ENCODE data around the gene ADAMTSL5. TPM values are rescaled to one million over a fixed set of nuclear protein-coding genes. Genes with fewer than 3 reads are reported as not detected.

The ADAMTSL5 gene
- total RNA-seq, 2 donors from 2014 or later = 4.1 to 4.8 TPM

DNA sequence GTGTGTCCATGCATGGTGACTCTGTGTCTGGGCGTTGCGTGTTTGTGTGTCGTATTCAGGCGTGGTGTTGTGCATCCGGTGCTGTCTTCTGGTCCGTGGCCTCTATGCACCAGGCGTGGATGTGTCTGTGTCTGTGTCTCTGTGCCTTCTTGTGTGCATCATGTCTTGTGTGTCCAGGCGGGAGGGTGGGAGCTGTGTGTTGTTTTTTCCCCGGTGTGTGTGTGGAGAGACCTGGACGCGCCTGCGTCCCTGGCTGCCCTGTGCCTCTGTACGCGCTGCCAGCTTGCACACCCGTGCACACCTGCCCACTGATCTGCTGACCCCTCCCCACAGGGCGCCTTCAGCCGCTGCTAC lies 12.1 kb upstream of the ADAMTSL5 start:
- peaks cover 3% of the 10 kb centered on the region for H3K4me1 Mint-ChIP-seq
- WGBS, 2 experiments (ENCODE audit: insufficient coverage in 1 of 2, insufficient read length in 1 of 2) = 79 to 85% methylated on average over 9 to 17 of the region's 17 CpGs
- H3K4me3 Mint-ChIP-seq = peak overlapping the region; percentile 49

GRCh38 chr19:1524287-1524971 lies 11.6 kb upstream of the ADAMTSL5 start:
- Mint-ChIP-seq H3K36me3 (ENCODE audit: low read depth) (no peaks in the 10 kb centered on the region), H3K9me3 (no peaks in the 10 kb centered on the region), H3K27me3 (ENCODE audit: insufficient read depth) (peaks cover 64% of the 10 kb centered on the region), H3K27ac (no peak overlapping the region), H3K4me1 (peaks cover 3% of the 10 kb centered on the region), H3K4me3 (peak overlapping the region; percentile 49)
- Histone ChIP-seq H3K9me3 (ENCODE audit: control insufficient read depth, low read length) (no peaks in the 10 kb centered on the region), H3K4me1 (ENCODE audit: control insufficient read depth, insufficient read depth, low read length) (no peaks in the 10 kb centered on the region), H3K36me3 (ENCODE audit: control insufficient read depth, insufficient read depth, low read length) (no peaks in the 10 kb centered on the region), H3K27ac (ENCODE audit: low read depth, low read length) (no peak overlapping the region), H3K9ac (ENCODE audit: extremely low read depth, low read length, poor library complexity, severe bottlenecking) (no peak overlapping the region), H3K27me3 (ENCODE audit: control insufficient read depth, insufficient read depth, low read length, poor library complexity, severe bottlenecking) (peaks cover 49% of the 10 kb centered on the region), H3K4me3 (ENCODE audit: low read length) (no peak overlapping the region)
- DNase-seq = no peak
- no peak for TF ChIP-seq CTCF (conservative IDR thresholded peaks at IDR 0.05)
- WGBS, 2 experiments (ENCODE audit: insufficient coverage in 1 of 2, insufficient read length in 1 of 2) = 11 to 21% methylated on average over 11 to 49 of the region's 49 CpGs

More for the DNA sequence above, 12.1 kb upstream of the ADAMTSL5 start:
- Histone ChIP-seq H3K9me3 (ENCODE audit: control insufficient read depth, low read length) (no peaks in the 10 kb centered on the region), H3K4me3 (ENCODE audit: low read length) (no peak overlapping the region), H3K4me1 (ENCODE audit: control insufficient read depth, insufficient read depth, low read length) (no peaks in the 10 kb centered on the region), H3K9ac (ENCODE audit: extremely low read depth, low read length, poor library complexity, severe bottlenecking) (no peak overlapping the region), H3K27ac (ENCODE audit: low read depth, low read length) (no peak overlapping the region), H3K36me3 (ENCODE audit: control insufficient read depth, insufficient read depth, low read length) (no peaks in the 10 kb centered on the region), H3K27me3 (ENCODE audit: control insufficient read depth, insufficient read depth, low read length, poor library complexity, severe bottlenecking) (peaks cover 49% of the 10 kb centered on the region)
- Mint-ChIP-seq H3K27ac (no peak overlapping the region), H3K36me3 (ENCODE audit: low read depth) (no peaks in the 10 kb centered on the region), H3K27me3 (ENCODE audit: insufficient read depth) (peaks cover 64% of the 10 kb centered on the region), H3K9me3 (no peaks in the 10 kb centered on the region)
- no peak for TF ChIP-seq CTCF (conservative IDR thresholded peaks at IDR 0.05)
- no peak for DNase-seq

- Histone ChIP-seq H3K27ac (ENCODE audit: low read depth, low read length) (no peak within 1 kb of the TSS), H3K36me3 (ENCODE audit: control insufficient read depth, insufficient read depth, low read length) (no peaks in the 10 kb centered on the region), H3K4me3 (ENCODE audit: low read length) (no peak within 1 kb of the TSS), H3K9ac (ENCODE audit: extremely low read depth, low read length, poor library complexity, severe bottlenecking) (no peak within 1 kb of the TSS), H3K4me1 (ENCODE audit: control insufficient read depth, insufficient read depth, low read length) (no peaks in the 10 kb centered on the region), H3K27me3 (ENCODE audit: control insufficient read depth, insufficient read depth, low read length, poor library complexity, severe bottlenecking) (peaks cover 50% of the 10 kb centered on the region), H3K9me3 (ENCODE audit: control insufficient read depth, low read length) (no peaks in the 10 kb centered on the region)
- H3K4me3 Mint-ChIP-seq = peak within 1 kb of the TSS; percentile 49
- no peak within 1 kb of the TSS for H3K27ac Mint-ChIP-seq
- H3K4me1 Mint-ChIP-seq = peaks cover 3% of the 10 kb centered on the region
- TF ChIP-seq CTCF (conservative IDR thresholded peaks at IDR 0.05) = no peak
- WGBS, 2 experiments (ENCODE audit: insufficient coverage in 1 of 2, insufficient read length in 1 of 2) = 11 to 25% methylated on average over 18 to 92 of the region's 92 CpGs
- peaks cover 68% of the 10 kb centered on the region for H3K27me3 Mint-ChIP-seq (ENCODE audit: insufficient read depth)
- no peaks in the 10 kb centered on the region for H3K36me3 Mint-ChIP-seq (ENCODE audit: low read depth)
- no peaks in the 10 kb centered on the region for H3K9me3 Mint-ChIP-seq
- DNase-seq = peak; percentile 73
Measured at GRCh38 chr19:1523412-1524286, 10.8 kb upstream of the ADAMTSL5 start, which contains the start of gene PLK5. TSS of gene PLK5 (plus strand) at chr19:1524077. CDS start at chr19:1526997, 2,920 bp downstream.
